ENCODE measurements around the gene ATP6V1G1.
"Not testable (repeated sequence)": the region's sequence is repeated elsewhere in the genome, so short reads cannot be mapped to it uniquely, and the experiment has no call there.

ATP6V1G1 gene

DNA sequence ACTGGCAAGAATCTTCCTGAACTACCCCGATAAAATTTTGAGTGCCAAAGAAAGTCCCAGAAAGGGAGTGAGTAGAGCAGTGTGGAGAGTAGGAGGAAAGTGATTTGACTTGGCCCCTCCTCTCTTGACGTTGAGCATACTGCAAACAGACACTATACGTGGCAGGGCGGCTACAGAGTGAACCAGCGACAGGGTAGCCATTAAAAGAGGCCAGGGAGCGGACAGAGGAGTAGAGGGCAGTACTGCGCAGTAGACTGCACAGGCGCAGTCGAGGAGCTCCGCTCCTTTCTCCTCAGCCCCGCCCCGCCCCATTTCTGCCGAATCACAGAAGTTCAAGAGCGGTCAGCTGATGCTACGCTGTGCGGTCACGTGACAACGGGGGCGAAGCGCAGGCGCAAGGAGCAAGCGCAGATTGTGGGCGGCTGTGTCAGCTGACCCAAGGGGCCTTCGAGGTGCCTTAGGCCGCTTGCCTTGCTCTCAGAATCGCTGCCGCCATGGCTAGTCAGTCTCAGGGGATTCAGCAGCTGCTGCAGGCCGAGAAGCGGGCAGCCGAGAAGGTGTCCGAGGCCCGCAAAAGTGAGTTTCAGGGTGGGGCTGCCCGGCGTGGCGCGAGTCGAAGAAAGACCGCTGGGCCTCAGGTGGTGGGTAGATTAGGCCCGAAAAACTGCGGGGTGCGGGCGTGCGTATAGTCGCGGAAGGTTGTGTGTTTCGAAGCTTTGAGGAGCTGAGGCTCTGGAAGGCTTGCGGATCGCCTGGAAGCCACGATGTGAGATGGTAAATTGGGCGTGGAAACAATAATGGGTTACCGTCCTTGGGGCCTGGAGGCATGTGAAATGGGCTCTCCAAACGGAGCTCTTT lies at the start of gene ATP6V1G1:
Gene ATP6V1G1, plus strand, starts transcription at position 425 of the 858 bp plus-strand sequence. Its CDS starts 70 bp downstream, at position 495.
- DNase-seq, result peak; percentile 95

- DNase-seq, result no peak
Observed at GRCh38 chr9:114538241-114538640, 49.3 kb upstream of the ATP6V1G1 start.

- DNase-seq, result no peak
Observed at GRCh38 chr9:114539701-114540380, 47.7 kb upstream of the ATP6V1G1 start.

DNA sequence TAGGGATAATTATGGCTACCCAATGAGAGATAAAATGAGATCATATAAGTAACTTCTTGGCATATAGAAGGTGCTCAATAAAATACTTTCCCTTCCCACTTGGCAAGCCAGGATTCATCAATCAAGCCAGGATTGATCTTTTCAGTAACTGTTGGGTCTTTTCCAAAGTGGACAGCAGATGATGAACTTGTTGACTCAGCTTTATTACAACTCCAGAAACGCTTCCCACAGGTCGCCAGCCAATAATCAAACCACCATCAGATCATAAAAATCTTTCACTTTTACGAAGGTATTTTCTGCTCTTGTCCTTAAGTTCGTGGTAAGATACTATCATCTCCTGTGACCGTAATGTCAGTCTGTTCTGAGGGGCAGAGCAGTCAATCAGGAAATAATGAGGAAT lies 42.5 kb upstream of the ATP6V1G1 start:
- no peak for DNase-seq

- no peak for DNase-seq
Observed at GRCh38 chr9:114546851-114547250, 40.7 kb upstream of the ATP6V1G1 start.

GRCh38 chr9:114549697-114550330 lies 37.8 kb upstream of the ATP6V1G1 start:
- DNase-seq, result no peak

DNA sequence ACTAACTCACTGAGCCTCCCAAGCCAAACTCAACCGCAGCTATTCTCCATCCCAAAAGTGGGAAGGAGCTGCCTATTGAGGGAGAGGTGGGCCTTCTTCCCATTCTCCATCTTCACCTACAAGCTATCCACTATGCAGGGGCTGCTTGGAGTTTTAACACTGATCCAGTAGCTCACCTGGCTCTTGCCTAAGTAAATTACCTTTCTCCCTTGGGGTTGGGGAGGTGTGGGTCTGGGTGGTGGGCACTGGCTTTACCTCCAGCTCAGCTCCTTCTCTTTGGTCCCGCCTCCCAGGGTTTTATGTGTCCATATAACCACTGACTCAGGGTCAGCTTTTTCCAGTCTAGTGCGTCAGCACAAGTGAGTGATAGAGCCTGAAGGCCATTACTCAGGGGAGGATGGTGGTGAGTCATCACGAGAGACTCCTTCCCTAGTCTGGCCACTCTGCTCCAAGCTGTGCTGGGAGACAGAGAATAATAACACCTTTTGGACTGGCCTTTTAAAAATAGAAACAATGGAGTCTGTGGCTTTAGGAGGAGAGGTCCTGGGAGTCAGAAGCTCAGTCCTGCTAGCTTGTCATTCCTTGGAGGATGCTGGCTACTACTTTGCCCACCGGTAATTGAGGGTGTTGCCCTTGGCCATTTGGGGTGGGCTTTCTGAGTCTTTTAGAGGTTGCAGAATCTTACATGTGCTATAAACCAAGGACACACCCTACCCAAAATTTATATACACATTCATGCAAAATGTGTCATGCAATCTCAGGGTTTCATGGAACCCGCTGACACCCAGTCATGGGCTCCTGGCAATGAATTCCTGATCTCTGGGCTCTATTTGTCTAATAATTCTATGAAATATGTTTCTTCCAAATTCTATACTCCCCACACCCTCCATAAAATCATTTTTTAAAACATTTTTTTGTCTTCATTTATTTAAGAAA lies 35.6 kb upstream of the ATP6V1G1 start:
- DNase-seq, result no peak

DNA sequence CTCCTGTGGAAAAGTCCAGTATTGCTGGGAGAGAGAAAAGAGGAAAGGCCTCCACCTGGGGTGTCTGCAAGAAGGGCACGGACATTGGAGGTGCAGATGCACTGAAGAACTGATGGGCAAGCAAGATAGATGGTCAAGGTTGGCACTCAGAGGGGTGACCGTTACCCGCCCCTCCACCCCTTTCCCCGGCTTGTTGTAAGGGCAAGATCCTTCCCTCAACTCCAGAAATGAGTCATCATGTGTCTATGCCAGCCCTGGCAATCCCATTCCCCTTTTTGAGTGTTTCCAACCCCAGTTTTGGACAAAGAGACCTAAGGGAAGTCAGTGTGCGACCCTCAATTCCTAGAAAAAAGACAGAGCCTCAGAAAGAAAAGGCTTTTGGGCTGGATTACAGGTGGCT lies 34.9 kb upstream of the ATP6V1G1 start:
- DNase-seq, result no peak

GRCh38 chr9:114553202-114553601 lies 34.4 kb upstream of the ATP6V1G1 start:
- DNase-seq, result no peak

GRCh38 chr9:114555696-114556095 lies 31.9 kb upstream of the ATP6V1G1 start:
- DNase-seq, result no peak

DNA sequence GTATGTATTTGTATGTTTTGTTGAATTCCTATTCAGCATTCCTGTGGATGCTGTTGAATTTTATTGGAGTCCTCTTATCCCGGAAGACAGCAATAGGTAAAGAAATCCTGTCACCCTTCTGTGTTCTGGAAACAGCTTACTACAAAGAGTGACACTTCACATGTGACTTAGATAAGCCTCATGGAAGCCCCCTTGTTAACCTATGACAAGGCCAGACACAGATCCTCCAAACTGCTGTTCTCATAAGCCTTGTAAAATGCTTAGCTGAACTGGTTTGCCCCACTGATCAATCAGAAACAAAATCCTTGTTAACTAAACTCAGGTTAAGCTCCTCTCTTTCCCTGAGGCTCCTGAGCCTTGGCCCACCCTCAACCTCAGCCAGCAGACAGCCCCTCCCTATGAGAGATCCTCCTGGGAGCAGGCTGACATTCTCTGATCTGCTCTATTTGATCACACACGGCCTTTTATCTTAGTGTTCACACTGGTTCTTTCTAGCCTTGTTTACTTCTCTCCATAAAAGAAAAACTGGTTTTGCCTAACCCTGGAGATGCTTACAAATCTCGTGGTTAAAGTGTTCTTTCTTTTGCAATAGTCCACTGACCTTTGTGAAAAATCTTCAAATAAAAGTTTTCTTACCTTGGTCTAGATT lies 29.4 kb upstream of the ATP6V1G1 start:
- no peak for DNase-seq

DNA sequence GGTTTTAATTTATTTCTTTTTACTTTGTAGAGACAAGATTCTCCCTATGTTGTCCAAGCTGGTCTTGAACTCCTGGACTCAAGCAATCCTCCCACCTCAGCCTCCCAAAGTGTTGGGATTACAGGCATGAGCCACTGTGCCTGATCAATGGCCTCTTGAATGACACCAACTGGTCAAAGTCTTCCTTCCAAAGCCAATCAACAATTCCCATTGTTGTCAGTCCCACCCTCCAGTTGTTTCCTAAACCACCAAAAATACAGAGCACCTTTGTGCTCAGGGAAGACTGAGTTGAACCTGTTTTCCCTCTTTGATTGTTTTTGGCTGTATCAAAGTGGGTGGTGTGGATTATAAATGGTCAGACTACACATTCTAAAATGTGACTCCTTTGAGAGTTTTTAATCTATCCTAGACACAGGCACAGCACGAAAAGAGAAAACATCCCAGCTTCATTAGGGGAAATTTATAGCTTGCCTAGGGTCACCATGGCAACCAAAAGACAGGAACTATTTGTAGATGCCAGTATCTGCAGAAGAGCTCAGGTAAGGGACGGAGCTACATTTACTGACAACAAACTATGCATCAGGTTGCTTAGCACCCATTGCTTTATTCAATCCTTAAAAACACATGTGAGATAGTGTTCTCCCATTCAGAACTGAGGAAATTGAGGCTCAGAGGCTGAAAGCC lies 27.6 kb upstream of the ATP6V1G1 start:
- no peak for DNase-seq

DNA sequence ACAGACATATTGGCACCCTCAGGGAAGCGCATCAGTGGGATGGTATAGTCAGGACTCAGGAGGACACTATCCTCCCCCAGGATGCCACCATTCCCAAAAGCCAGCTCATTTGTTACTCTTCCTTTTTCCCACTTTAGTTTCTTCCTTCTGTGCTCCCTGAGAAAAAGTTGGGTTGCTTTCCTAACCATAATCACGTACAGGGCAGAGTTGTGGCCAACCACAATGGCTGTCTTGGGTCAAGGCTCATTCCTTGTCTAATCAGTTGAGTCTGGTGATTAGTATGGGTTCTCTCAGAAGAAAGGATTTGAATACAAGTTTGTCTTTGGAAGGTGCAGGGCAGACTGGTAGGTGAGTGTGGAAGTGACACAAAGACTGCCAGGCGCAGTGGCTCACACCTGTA lies 26.6 kb upstream of the ATP6V1G1 start:
- no peak for DNase-seq

DNA sequence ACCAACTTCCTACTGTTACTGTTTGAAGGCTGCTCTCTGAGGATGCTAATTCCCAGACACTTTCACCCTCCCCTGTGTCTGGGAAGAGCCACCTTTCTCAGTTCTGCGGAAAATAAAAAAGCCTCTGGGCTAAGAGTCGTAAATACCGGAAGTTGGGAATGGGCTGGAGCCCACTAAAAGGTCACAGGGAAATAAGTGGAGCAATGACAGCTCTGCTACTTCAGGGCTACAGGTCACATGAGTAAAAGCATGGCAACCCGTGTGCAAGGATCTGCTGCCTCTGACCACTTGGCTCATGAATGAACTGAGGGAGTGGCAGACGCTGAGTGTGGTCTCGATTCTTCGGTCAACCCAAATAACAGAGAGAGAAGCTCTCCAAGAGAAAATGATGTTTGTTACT lies 25.8 kb upstream of the ATP6V1G1 start:
- DNase-seq, result no peak

- no peak for DNase-seq
Observed at GRCh38 chr9:114565204-114565603, 22.4 kb upstream of the ATP6V1G1 start.

GRCh38 chr9:114570742-114571141 lies 16.8 kb upstream of the ATP6V1G1 start:
- no peak for DNase-seq

- no peak for DNase-seq
Observed at GRCh38 chr9:114571391-114571790, 16.2 kb upstream of the ATP6V1G1 start.

DNA sequence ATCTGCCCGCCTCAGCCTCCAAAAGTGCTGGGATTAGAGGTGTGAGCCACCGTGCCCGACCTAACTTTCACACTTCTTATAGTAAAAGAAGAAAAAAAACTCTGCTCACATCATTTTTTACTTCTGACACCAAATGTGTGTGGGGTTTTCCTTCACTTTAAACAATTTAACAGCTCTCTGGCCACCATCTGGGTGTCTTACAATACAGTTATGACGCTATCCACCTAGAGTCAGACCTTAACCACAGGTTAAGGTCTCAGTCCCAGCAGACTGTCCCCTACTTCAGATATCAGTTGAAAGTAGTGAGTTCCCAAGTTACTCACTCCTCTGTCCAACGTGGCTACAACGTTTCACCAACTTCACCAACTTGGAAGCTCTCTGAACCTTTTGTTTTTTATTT lies 15.4 kb upstream of the ATP6V1G1 start:
- DNase-seq, result no peak

- DNase-seq, result no peak
Observed at GRCh38 chr9:114574438-114574837, 13.1 kb upstream of the ATP6V1G1 start.

GRCh38 chr9:114576779-114577178 lies 10.8 kb upstream of the ATP6V1G1 start:
- DNase-seq, result not testable (repeated sequence)

DNA sequence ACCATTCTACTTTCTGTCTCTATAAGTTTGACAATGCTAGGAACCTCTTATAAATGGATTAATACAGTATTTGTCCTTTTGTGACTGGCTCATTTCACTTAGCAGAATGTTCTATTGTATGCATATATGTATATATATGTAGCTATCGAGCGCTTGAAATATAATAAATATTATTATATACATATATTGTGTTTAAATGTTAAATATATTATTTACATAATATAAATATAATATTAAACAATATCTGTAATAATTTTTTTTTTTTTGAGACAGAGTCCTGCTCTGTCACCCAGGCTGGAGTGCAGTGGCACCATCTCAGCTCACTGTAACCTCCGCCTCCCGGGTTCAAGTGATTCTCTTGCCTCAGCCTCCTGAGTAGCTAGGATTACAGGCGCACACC lies 9.4 kb upstream of the ATP6V1G1 start:
- DNase-seq, result not testable (repeated sequence)
